Transverse colon (tissue), 4 donors: ENCODE measurements around the gene SPOCK3.

Source experiments
- POLR2AphosphoS5 ChIP-seq, 3 donors: sonication (generic); formaldehyde crosslinking; IDR thresholded peaks; one replicate each; pipeline ENCODE4 v1.6.1; 2016; ENCODE audit warnings: antibody characterized with exemption in 3 of 3
- TF ChIP-seq, protein P1 (sequence below), 5 experiments: fragments of 200-600 bp in 3 of 5; fragments of 450-650 bp in 2 of 5; sonication (generic) in 3 of 5; IDR thresholded peaks; 1 replicate in 2 of 5; 2 replicates in 3 of 5; pipeline ENCODE4 v1.5.1; 2016 to 2017; ENCODE audit warnings: antibody characterized with exemption in 5 of 5, inconsistent platforms in 3 of 5, mild to moderate bottlenecking in 2 of 5, moderate library complexity in 1 of 5

DNA sequence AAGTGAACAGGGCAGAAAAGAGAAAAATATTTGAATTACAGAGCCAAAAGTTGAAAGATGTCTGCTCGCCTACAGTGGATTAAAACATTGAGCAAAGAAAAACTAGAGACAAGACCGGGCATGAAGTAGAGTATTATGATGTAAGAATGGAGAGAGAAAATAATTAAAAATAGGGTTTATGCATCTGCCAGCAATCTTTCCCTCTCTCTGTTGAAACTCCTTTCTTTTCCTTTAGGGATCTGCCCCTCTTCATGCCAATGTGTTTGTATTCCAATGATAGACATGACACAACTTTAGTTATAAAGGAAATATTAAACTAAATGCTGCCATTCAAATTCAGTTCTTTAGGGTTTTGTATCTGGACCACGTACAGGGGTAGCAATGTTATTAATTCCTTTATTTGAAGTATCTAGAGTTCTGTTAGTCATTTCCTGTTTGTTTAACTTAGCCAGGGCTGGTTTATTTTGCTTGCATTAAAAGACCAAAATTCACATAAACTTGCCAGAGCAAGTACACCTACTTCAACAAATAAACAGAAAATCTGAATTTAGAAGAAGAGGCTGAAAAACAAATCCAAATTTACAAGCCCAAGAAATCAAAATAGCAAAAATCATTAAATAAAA, 202.6 kb downstream of the SPOCK3 start:
- TF ChIP-seq, protein P1, sequence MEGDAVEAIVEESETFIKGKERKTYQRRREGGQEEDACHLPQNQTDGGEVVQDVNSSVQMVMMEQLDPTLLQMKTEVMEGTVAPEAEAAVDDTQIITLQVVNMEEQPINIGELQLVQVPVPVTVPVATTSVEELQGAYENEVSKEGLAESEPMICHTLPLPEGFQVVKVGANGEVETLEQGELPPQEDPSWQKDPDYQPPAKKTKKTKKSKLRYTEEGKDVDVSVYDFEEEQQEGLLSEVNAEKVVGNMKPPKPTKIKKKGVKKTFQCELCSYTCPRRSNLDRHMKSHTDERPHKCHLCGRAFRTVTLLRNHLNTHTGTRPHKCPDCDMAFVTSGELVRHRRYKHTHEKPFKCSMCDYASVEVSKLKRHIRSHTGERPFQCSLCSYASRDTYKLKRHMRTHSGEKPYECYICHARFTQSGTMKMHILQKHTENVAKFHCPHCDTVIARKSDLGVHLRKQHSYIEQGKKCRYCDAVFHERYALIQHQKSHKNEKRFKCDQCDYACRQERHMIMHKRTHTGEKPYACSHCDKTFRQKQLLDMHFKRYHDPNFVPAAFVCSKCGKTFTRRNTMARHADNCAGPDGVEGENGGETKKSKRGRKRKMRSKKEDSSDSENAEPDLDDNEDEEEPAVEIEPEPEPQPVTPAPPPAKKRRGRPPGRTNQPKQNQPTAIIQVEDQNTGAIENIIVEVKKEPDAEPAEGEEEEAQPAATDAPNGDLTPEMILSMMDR (IDR thresholded peaks at IDR 0.05), result no peak
- TF ChIP-seq POLR2AphosphoS5 (IDR thresholded peaks at IDR 0.05), result no peak
